ENCODE data around the gene KCNQ1. TPM values are rescaled to one million over a fixed set of nuclear protein-coding genes. Genes with fewer than 3 reads are reported as not detected.

The KCNQ1 gene
- total and polyA plus RNA-seq, 5 experiments from 2014 or later = 8.7 to 25.1 (median 22.9) TPM

DNA sequence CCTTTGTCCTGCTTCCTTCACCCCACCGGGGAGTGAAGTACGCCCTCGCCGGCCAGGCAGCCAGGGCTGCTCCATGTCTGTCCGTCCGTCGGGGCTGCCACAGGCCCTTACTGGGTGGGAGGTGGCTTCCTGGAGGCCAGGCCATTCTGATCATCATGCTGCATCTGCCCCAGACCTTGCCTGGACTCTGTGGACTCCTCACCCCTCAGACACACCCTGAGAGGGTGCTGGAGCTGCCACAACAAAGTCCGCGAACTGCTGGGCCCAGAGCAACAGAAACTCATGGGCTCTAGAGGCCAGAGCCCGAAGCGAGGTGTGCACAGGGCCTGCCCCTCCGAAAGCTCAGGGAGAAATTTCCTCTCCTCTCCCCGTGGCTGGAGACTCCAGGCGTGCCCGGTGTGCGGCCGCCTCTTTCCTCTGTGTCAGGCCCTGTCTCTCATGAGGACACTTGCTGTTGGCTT lies 130.8 kb downstream of the KCNQ1 start:
- Mint-ChIP-seq H3K4me1 (peaks cover 0 to 3% (median 0%) of the 10 kb centered on the region in 4 donors), H3K9me3 (no peaks in the 10 kb centered on the region), H3K27me3 (no peaks in the 10 kb centered on the region), H3K4me3 (no peak overlapping the region), H3K36me3 (peaks cover 0 to 14% (median 1%) of the 10 kb centered on the region in 3 donors), H3K27ac (no peak overlapping the region)
- ATAC-seq = no peak
- peak in 1 of 10 donors; percentile 56 for DNase-seq
- POLR2A ChIA-PET = no interaction called here

DNA sequence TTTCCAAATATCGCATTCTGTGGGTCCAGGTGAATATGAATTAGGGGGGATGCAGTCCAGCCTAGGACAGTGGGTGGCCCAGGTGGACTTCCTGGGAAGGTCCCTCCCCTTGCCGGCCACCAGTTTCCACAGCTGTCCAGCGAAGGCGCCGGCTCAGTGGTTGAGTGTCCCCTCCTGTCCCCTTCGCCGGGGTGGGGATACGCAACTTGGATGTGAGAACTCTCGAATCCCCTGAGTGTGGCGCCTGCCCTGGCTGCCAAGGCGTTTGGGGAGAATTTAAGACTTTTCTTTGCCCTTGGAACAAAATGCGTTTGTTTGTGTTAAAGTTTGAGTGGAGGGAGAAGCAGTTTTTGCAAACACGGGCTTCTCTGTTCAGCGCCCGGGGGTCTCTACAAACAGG lies 131.3 kb downstream of the KCNQ1 start:
- DNase-seq (peak in 1 of 10 donors; percentile 43), ATAC-seq (no peak)
- no peak overlapping the region for H3K27ac Mint-ChIP-seq
- peaks cover 0 to 3% (median 0%) of the 10 kb centered on the region in 4 donors for H3K4me1 Mint-ChIP-seq
- H3K36me3 Mint-ChIP-seq = peaks cover 0 to 14% (median 1%) of the 10 kb centered on the region in 3 donors
- no peaks in the 10 kb centered on the region for H3K27me3 Mint-ChIP-seq
- no peaks in the 10 kb centered on the region for H3K9me3 Mint-ChIP-seq
- no peak overlapping the region for H3K4me3 Mint-ChIP-seq
- POLR2A ChIA-PET = no interaction called here

DNA sequence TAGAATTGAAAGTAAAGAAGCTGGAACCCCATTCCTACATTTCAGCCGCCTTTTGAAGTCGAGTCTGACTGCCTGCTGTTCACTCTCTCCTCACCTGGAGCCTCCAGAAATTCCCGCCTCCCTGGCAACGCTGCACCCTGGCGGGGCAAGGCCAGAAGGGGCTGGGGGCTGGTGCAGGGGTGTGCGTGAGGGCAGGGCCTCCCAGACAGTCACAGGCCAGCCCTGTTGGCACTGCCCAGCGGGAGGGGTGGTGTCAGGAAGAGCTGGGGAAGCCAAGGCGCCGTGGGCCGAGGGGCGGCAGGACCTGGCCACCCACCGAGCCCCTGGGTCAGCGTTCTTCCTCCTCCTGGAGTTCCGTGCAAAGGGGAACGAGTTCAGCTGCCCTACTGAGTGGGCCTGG lies 131.7 kb downstream of the KCNQ1 start:
- ATAC-seq = no peak
- POLR2A ChIA-PET = no interaction called here
- H3K9me3 Mint-ChIP-seq = no peaks in the 10 kb centered on the region

DNA sequence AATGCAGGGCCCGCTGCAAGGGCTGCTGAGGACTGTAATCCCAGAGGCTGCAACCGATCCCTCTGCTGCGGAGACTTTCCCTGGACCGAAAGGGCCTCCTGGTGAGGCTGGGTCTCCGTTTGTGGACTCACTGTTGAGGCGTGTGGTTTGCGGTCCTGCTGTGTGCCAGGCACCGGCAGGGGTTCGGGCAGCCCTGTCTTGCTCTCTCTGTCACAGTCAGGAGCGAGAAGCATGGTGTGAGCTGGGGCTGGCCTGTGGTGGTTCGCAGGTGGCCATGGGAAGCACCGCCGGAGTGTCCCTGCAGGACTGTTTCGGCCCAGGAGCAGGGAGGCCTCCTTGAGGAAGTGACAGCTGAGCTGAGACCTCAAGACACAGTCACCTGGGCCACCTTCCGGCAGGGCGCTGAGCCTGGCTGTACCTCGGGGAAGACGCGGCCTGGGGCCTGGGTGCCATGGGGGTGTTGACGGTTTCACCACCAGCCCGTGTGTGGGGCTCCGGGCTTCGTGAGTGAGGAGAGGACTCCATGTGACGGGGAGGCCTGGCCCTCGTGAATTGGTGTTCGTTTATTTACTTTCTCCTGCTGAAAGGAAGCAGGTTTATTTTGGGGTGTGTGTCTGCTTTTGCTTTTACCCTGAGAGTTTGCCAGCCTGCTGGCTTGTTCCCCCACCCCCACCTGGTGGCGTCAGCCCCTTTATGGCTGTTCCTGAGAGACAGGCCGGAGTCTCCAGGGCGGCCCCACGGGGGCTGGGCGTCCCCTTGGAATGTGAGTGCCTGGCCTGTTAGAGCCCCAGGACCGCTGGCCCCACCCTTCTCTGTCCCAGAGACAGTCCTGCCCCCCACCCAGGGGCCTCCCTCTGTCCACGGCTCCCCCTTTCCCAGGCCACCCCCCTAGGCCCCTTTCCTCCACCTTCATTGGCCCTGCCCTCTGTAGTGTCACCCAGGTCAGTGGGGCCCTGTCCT lies 132.5 kb downstream of the KCNQ1 start:
- Mint-ChIP-seq H3K27ac (no peak overlapping the region), H3K4me1 (peaks cover 0 to 3% (median 0%) of the 10 kb centered on the region in 4 donors), H3K9me3 (no peaks in the 10 kb centered on the region), H3K4me3 (no peak overlapping the region), H3K36me3 (peaks cover 0 to 14% (median 1%) of the 10 kb centered on the region in 3 donors), H3K27me3 (no peaks in the 10 kb centered on the region)
- POLR2A ChIA-PET = no interaction called here
- DNase-seq (peak in 2 of 10 donors; percentile 12 to 58), ATAC-seq (no peak)

More for the DNA sequence above, 131.7 kb downstream of the KCNQ1 start:
- Mint-ChIP-seq H3K27ac (no peak overlapping the region), H3K27me3 (no peaks in the 10 kb centered on the region), H3K4me3 (no peak overlapping the region), H3K4me1 (peaks cover 0 to 3% (median 0%) of the 10 kb centered on the region in 4 donors), H3K36me3 (peaks cover 0 to 14% (median 1%) of the 10 kb centered on the region in 3 donors)
- DNase-seq = peak in 1 of 10 donors; percentile 51

DNA sequence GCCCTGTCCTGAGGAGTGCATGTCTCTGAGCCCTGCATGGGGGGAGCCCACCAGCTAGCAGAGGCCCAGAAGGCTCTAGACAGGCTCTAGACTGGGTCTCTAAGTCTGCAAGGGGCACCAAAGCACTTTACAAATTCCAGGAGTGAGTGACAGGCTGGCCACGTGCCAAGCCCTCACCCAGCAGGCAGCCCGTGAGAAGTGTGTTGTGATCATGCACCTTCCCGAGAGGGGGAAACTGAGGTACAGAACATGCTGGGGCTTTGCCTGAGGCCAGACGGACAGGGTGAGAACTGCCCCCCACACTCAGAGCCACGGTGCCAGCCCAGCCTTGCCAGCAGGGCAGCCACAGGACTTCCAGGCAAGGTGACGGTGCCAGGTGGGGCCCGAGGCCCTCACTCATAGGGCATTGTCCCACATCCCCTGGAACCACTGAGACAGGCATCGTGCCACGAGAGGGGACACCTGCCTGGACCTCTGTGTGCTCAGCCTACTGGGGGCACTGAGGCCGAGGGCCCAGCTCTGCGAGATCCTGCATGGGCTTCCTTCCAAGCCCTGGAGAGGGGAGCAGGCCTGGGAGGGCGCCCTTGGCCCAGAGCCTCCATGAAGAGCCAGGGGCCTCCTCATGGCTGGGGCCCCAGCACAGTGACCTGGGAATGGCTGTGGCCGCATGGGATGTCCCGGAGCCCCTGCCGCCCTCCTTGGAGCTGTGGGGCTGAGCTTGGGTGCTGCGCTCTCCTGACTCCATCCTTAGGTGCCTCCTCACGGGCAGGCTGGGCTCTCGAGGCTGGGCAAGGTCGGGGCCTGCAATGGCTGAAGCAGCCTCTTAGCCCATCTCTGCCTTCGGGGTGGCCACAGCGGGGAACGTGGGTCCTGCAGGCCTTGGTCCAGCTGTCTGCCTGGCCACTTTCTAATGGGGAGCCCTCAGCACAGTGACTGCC lies 133.5 kb downstream of the KCNQ1 start:
- Mint-ChIP-seq H3K4me1 (peaks cover 0 to 3% (median 0%) of the 10 kb centered on the region in 4 donors), H3K9me3 (no peaks in the 10 kb centered on the region), H3K27me3 (no peaks in the 10 kb centered on the region), H3K36me3 (peaks cover 0 to 10% (median under 1%) of the 10 kb centered on the region in 3 donors), H3K27ac (no peak overlapping the region), H3K4me3 (no peak overlapping the region)
- ATAC-seq = no peak
- DNase-seq = peak in 2 of 10 donors; percentile 12 to 55
- POLR2A ChIA-PET = no interaction called here

DNA sequence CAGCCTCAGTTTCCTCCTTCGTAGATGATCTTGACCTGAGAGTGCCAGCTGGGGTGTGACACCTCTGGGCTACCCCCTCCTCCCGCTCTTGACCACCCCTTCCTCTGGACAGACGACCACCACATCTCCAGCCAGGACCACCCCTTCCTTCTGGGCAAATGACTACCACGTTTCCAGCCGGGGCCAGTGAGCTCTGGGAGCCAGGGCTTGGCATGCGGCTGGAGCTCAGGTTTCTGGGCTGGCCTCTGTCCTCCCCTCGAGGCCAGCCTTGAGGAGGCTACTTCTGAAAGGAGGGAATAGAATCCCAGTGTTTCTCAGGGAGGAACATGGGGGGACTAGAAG lies 134.1 kb downstream of the KCNQ1 start:
- Mint-ChIP-seq H3K27ac (peak overlapping the region in 1 of 10 donors; percentile 45), H3K4me1 (peaks cover 0 to 3% (median 0%) of the 10 kb centered on the region in 4 donors), H3K27me3 (no peaks in the 10 kb centered on the region), H3K4me3 (no peak overlapping the region), H3K36me3 (peaks cover 0 to 9% (median 0%) of the 10 kb centered on the region in 3 donors), H3K9me3 (no peaks in the 10 kb centered on the region)
- ATAC-seq (no peak), DNase-seq (peak in 2 of 10 donors; percentile 4 to 56)
- POLR2A ChIA-PET = no interaction called here

DNA sequence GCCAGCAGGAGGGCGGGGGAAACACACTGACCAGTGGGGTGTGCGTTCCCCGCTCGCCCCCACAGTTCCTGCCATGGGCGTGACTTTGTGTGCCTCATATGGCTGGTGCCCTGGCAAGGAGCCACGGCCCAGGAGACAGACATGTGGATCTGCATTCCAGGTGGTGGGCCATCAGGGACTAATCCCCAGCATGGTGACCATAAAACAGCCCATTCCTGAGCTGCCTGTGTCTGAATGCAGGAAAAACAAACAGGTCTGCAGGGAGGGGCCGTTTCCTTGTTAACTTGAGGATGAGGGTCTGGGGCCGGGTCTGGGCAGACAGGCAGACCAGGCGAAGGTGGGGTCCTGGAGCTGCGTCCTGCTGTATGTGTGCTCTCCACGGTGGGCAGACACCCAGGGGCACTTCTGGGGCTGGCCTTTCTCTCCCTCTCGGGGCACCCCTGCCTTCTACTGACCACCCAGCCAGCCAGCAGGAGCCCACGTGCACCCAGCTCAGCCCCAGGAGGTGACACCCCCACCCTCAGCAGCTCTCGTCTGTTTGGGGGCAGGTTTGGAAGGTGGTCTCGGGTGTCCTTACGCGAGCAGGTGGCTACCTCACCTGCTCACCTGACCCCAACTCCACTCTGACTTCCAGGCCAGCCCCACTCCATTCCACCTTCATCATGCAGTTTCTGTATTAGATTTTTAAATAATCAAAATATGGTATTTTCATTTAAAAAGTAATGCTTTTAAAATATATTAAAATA lies 134.7 kb downstream of the KCNQ1 start:
- ATAC-seq (no peak), DNase-seq (peak in 2 of 10 donors; percentile 14 to 50)
- Mint-ChIP-seq H3K4me1 (peaks cover 0 to 3% (median 0%) of the 10 kb centered on the region in 4 donors), H3K4me3 (no peak overlapping the region), H3K9me3 (no peaks in the 10 kb centered on the region), H3K27ac (peak overlapping the region in 2 of 10 donors; percentile 45 to 57), H3K36me3 (peaks cover 0 to 9% (median 0%) of the 10 kb centered on the region in 3 donors), H3K27me3 (no peaks in the 10 kb centered on the region)
- POLR2A ChIA-PET = no interaction called here

DNA sequence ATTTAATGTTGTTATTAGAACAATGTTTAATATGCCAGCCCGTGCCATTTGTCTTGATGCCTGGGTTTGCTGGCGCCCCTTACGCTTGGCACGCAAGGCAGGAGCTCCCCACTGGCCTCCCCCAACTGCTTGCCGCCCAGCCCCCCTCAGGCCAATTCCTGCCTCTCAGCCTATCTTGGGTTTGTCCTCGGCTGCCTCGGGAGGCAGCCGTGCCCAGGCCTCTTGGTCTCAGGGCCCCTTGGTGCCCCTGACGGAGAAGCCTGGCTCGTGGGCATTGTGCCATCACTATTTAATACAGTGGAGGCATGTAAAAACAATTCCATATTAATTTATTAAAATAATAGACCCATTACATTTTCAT lies 135.2 kb downstream of the KCNQ1 start:
- H3K27ac Mint-ChIP-seq = no peak overlapping the region
- POLR2A ChIA-PET = no interaction called here
- H3K4me3 Mint-ChIP-seq = no peak overlapping the region
- no peaks in the 10 kb centered on the region for H3K27me3 Mint-ChIP-seq
- DNase-seq (peak in 1 of 10 donors; percentile 10), ATAC-seq (no peak)
- H3K36me3 Mint-ChIP-seq = peaks cover 0 to 9% (median 0%) of the 10 kb centered on the region in 3 donors
- no peaks in the 10 kb centered on the region for H3K9me3 Mint-ChIP-seq
- H3K4me1 Mint-ChIP-seq = peaks cover 0 to 3% (median 0%) of the 10 kb centered on the region in 4 donors

DNA sequence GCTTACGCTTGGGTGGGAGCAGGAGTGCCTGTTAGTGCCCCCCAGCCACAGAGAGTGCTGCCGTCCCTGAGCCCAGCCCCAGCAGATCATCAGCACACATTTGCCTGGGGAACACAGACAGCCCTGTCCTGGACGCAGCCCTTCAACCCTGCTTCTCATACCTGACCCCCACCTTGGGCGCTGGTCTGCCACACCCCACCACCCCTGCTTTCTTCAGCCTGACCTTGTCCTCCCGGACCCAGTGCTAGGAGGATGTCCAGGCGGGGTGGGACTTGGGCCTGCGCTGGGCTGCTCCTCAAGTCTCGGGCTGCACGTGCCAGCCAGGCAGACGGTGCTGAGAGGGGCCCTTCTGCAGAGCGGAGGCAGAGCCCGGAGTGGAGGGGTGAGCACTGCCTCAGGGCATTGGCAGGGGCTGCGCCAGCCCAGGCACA lies 135.8 kb downstream of the KCNQ1 start:
- H3K9me3 Mint-ChIP-seq = no peaks in the 10 kb centered on the region
- ATAC-seq (no peak), DNase-seq (peak in 1 of 10 donors; percentile 14)
- peak overlapping the region in 1 of 10 donors; percentile 15 for H3K27ac Mint-ChIP-seq
- POLR2A ChIA-PET = no interaction called here
- no peak overlapping the region for H3K4me3 Mint-ChIP-seq
- H3K4me1 Mint-ChIP-seq = peaks cover 0 to 3% (median 0%) of the 10 kb centered on the region in 4 donors
- peaks cover 0 to 9% (median 0%) of the 10 kb centered on the region in 3 donors for H3K36me3 Mint-ChIP-seq
- H3K27me3 Mint-ChIP-seq = no peaks in the 10 kb centered on the region

DNA sequence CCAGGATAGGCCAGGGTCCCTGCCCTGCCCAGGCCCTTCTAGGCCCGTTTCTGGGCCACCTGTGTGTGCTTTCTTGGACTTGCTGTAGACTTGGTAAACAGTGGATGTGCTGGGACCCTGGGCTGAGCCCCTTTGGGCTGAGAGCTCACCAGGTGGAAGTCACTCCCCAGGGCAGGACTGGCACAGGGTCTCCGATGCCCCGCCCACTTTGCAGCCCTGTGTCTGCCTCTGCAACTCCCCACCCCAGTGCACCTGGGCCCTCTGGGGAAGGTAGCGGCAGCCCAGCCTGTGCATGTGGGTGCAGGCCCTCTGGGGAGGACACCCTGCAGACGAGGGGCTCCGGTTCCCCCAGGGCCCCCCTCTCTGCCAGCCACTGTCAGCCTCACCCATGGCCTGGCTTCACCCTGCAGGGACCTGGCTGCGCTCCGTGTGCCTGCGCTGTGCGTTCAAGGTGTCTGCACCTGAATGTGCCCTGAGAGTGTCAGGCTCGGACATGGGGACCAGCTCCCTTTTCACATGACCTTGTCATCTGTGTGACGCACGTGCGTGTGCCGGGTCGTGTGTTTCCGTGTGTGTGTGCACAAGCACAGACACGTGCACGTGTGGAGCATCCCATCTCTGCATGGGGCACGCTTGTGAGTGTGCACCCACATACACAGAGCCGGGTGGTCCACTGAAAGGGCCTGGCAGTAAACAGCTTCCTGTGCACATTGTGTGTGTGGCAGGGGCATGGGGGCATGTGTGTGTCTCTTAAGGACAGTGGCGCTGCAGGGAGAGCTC lies 136.5 kb downstream of the KCNQ1 start:
- no peaks in the 10 kb centered on the region for H3K9me3 Mint-ChIP-seq

DNA sequence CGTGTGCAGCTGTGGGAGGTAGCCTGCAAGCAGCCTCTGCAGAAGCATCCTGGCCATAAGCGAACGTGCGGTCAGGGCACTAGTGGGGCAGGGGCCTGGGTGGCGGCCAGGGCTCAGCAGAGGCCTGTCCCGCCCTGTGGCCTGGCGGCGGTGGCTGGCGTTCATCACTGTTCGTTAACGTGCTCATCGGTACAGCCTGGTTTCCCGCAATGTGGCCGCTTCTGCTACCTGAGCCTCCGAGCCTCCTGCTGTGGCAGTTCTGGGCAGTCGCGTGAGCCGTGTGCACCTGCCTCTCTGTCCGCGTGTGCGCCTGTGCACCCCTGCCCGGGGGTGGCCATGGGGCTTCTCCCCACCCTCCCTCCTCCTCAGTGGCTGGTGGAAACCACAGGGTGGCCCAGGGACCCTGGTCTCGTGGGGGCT lies 137.1 kb downstream of the KCNQ1 start:
- DNase-seq = peak in 1 of 10 donors; percentile 57
- ATAC-seq = no peak
- POLR2A ChIA-PET = no interaction called here
- H3K4me3 Mint-ChIP-seq = no peak overlapping the region
- H3K9me3 Mint-ChIP-seq = no peaks in the 10 kb centered on the region
- H3K27ac Mint-ChIP-seq = no peak overlapping the region
- H3K36me3 Mint-ChIP-seq = peaks cover 0 to 6% (median 0%) of the 10 kb centered on the region in 3 donors
- H3K27me3 Mint-ChIP-seq = no peaks in the 10 kb centered on the region
- peaks cover 0 to 3% (median 0%) of the 10 kb centered on the region in 4 donors for H3K4me1 Mint-ChIP-seq

More for the DNA sequence above, 136.5 kb downstream of the KCNQ1 start:
- peak in 2 of 10 donors; percentile 15 to 49 for DNase-seq
- Mint-ChIP-seq H3K27ac (no peak overlapping the region), H3K4me3 (no peak overlapping the region), H3K4me1 (peaks cover 0 to 3% (median 0%) of the 10 kb centered on the region in 4 donors), H3K27me3 (no peaks in the 10 kb centered on the region), H3K36me3 (peaks cover 0 to 5% (median 0%) of the 10 kb centered on the region in 3 donors)
- no peak for ATAC-seq
- POLR2A ChIA-PET = no interaction called here

All from naive thymus-derived CD8-positive, alpha-beta T cell (primary cell).